ENCODE data around the gene AP1B1. TPM values are rescaled to one million over a fixed set of nuclear protein-coding genes. Genes with fewer than 3 reads are reported as not detected.

AP1B1 gene
- total and polyA plus RNA-seq, 2 of the 8 experiments (the other 6 are each of a cell fraction or from before 2014, with no cell fraction given): 64.2 to 86.8 TPM

- Histone ChIP-seq H3K4me2 (ENCODE audit: insufficient read depth in 1 of 2, low read depth in 2 of 2, low read length in 2 of 2) (no peak overlapping the region), H3K27ac (ENCODE audit: low read depth, low read length) (no peak overlapping the region), H4K8ac (ENCODE audit: extremely low read depth, insufficient read depth, low read length) (no peak overlapping the region), H4K91ac (replicated peaks; ENCODE audit: insufficient read length, low read length) (no peak overlapping the region), H3K4me1 (replicated peaks in 1 of 4; ENCODE audit: control insufficient read depth in 3 of 4, insufficient read depth in 4 of 4, low read length in 3 of 4) (no peaks in the 10 kb centered on the region; a peak in 1 of 7 replicates), H3K9ac (replicated peaks in 1 of 4; ENCODE audit: extremely low read depth in 1 of 4, low read depth in 3 of 4, low read length in 3 of 4) (no peak overlapping the region), H3K9me3 (ENCODE audit: insufficient read depth in 2 of 2, low read depth in 1 of 2, low read length in 1 of 2) (no peaks in the 10 kb centered on the region), H3K18ac (ENCODE audit: extremely low read depth, low read length) (no peak overlapping the region), H3K79me2 (ENCODE audit: control insufficient read depth in 1 of 2, insufficient read depth in 2 of 2, low read length in 2 of 2) (no peaks in the 10 kb centered on the region), H3K27me3 (replicated peaks in 1 of 4; ENCODE audit: control insufficient read depth in 3 of 4, extremely low read depth in 1 of 4, insufficient read depth in 3 of 4, low read length in 3 of 4) (no peaks in the 10 kb centered on the region), H3K23me2 (ENCODE audit: low read depth, low read length) (no peaks in the 10 kb centered on the region), H2BK12ac (ENCODE audit: low read depth, low read length) (no peak overlapping the region), H3K4me3 (ENCODE audit: extremely low read depth in 1 of 4, insufficient read depth in 2 of 4, low read depth in 3 of 4, low read length in 4 of 4) (no peak overlapping the region), H2AFZ (ENCODE audit: low read length) (no peak overlapping the region), H3K79me1 (ENCODE audit: low read depth, low read length) (no peaks in the 10 kb centered on the region), H3K23ac (ENCODE audit: insufficient read length) (no peak overlapping the region), H3K4ac (replicated peaks; ENCODE audit: insufficient read length, low read depth, low read length) (no peak overlapping the region), H2BK5ac (ENCODE audit: low read depth, low read length) (no peak overlapping the region), H2BK120ac (replicated peaks; ENCODE audit: low read depth, low read length) (no peak overlapping the region), H3K14ac (ENCODE audit: insufficient read length) (no peak overlapping the region), H3K56ac (replicated peaks; ENCODE audit: insufficient read length, low read depth, low read length) (no peak overlapping the region), H2BK15ac (ENCODE audit: low read length) (no peak overlapping the region), H2AK5ac (ENCODE audit: low read depth, low read length) (no peak overlapping the region), H4K5ac (ENCODE audit: insufficient read length, low read depth, low read length) (no peak overlapping the region), H3K36me3 (ENCODE audit: control insufficient read depth in 2 of 4, insufficient read depth in 4 of 4, low read length in 3 of 4) (peaks cover 10 to 24% (median 18%) of the 10 kb centered on the region in 4 experiments), H4K20me1 (replicated peaks in 1 of 2; ENCODE audit: control insufficient read depth in 1 of 2, insufficient read depth in 2 of 2, low read length in 2 of 2) (peaks cover 3 to 8% of the 10 kb centered on the region in 2 experiments), H2BK20ac (ENCODE audit: low read length) (no peak overlapping the region)
- FAIRE-seq (no peak), DNase-seq (ENCODE audit: low read depth in 1 of 2, low spot score in 2 of 2) (no peak)
- TF ChIP-seq BACH1 (IDR thresholded peaks at IDR 0.05; ENCODE audit: low read length): no peak
- TF ChIP-seq SIRT6 (IDR thresholded peaks at IDR 0.05; ENCODE audit: low read length): no peak
- TF ChIP-seq SRF (IDR thresholded peaks at IDR 0.05; ENCODE audit: low read depth, low read length): no peak
- TF ChIP-seq POLR2AphosphoS5 (IDR thresholded peaks at IDR 0.05; ENCODE audit: low read depth, low read length): no peak
- no peak for TF ChIP-seq POU5F1 (IDR thresholded peaks at IDR 0.05; ENCODE audit: low read depth, low read length)
- no peak for TF ChIP-seq JUND (IDR thresholded peaks at IDR 0.05; ENCODE audit: low read length)
- no peak for TF ChIP-seq CHD1 (IDR thresholded peaks at IDR 0.05; ENCODE audit: low read depth, low read length)
- TF ChIP-seq POLR2A (IDR thresholded peaks at IDR 0.05; ENCODE audit: control extremely low read depth in 1 of 2, low read depth in 2 of 2, low read length in 2 of 2): no peak
- no peak for TF ChIP-seq BCL11A (IDR thresholded peaks at IDR 0.05; ENCODE audit: low read depth in 2 of 2, low read length in 2 of 2)
- no peak for TF ChIP-seq RNF2 (IDR thresholded peaks at IDR 0.05; ENCODE audit: borderline replicate concordance, low read depth, low read length, missing control alignments, poor library complexity, severe bottlenecking)
- ChIA-PET POLR2A (ENCODE audit: partially characterized antibody) (interaction anchor here (2.2 kb wide), 1 partner anchor 59 kb away, joined by 6 read pairs; no protein-coding TSS in a partner anchor), CTCF (ENCODE audit: partially characterized antibody) (no interaction called here)
- WGBS, 2 experiments (ENCODE audit: extremely low coverage in 1 of 2, insufficient coverage in 1 of 2, insufficient read length in 1 of 2, insufficient replicate concordance in 2 of 2, low coverage in 1 of 2, low lambda C conversion rate in 2 of 2, missing lambda C conversion rate in 1 of 2): 92% methylated on average over 11 of the region's 11 CpGs; no CpG with 5 or more reads in 1 of the 2 experiments
Measured at GRCh38 chr22:29335656-29336055, 52.7 kb downstream of the AP1B1 start.

Measured in H1 (cell line).